ENCODE results near the gene CCL3. TPM values are rescaled to one million over a fixed set of nuclear protein-coding genes. Genes with fewer than 3 reads are reported as not detected.

The CCL3 gene
- total and polyA plus RNA-seq, 2 experiments from 2014 or later: not detected

DNA sequence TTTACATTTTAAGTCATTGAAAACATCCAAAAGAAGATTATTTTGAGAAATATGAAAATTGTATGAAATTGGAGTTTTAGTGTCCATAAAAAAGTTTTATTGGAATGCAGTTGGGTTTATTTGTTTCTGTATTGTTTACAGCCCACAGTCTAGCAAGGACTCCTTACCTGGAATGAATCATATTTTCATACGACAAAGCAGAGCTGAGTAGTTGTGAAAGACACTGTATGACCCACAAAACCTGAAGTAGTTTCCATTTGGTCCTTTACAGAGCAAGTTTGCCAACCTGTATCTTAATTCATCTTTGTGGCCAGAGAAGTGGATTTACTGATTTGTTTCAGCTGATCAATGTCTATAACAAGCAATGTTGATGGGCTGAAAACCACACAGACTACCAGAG is 15.6 kb downstream of the CCL3 start:
- no peak overlapping the region for H3K27ac Mint-ChIP-seq
- no peak overlapping the region for H3K4me3 ChIP-seq

DNA sequence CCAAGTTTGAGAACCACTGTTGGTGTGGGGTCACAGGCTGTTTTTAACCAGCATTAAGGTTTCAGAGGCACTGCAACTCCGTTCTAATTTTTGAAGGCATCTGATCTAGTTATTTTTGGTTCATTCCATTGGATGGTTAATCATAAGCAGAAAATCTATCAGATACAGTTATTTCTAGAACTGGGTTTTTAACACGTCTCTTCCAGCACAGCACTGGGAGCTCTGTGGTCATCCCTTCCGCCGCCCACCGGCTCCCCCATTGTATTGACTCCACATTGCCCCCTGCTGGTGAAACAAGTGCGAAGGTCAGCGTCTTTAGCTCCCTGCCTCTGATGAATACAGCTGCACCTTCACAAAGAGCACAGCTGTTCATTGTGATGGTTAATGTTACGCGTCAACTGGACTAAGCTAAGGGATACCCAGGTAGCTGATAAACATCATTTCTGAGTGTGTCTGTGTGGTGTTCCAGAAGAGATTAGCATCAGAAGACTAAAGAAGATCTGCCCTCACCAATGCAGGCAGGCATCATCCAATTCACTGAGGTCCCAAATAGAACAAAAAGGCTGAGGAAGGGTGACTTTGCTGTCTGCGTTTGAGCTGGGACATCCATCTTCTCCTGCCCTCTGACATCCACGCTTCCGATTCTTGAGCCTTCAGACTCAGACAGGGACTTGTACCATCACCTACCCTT is 17.4 kb downstream of the CCL3 start:
- no peaks in the 10 kb centered on the region; the same call in 1 of the 2 replicates for H3K36me3 ChIP-seq (ENCODE audit: insufficient read depth)
- DNase-seq (ENCODE audit: low spot score): peak; percentile 90
- H4K20me1 ChIP-seq (replicated peaks; ENCODE audit: insufficient read depth): no peaks in the 10 kb centered on the region
- no peaks in the 10 kb centered on the region for H3K4me1 ChIP-seq (ENCODE audit: insufficient read depth)
- no peak overlapping the region for H3K4me3 ChIP-seq
- H3K27ac ChIP-seq (ENCODE audit: low read depth): no peak overlapping the region
- Mint-ChIP-seq H3K4me3 (no peak overlapping the region), H3K27me3 (ENCODE audit: insufficient read depth, low read depth, poor library complexity) (no peaks in the 10 kb centered on the region), H3K4me1 (no peaks in the 10 kb centered on the region; the same call in 2 of the 3 replicates), H3K36me3 (ENCODE audit: low read depth) (no peaks in the 10 kb centered on the region; the same call in 2 of the 3 replicates), H3K27ac (no peak overlapping the region), H3K9me3 (no peaks in the 10 kb centered on the region)
- TF ChIP-seq, protein P1, sequence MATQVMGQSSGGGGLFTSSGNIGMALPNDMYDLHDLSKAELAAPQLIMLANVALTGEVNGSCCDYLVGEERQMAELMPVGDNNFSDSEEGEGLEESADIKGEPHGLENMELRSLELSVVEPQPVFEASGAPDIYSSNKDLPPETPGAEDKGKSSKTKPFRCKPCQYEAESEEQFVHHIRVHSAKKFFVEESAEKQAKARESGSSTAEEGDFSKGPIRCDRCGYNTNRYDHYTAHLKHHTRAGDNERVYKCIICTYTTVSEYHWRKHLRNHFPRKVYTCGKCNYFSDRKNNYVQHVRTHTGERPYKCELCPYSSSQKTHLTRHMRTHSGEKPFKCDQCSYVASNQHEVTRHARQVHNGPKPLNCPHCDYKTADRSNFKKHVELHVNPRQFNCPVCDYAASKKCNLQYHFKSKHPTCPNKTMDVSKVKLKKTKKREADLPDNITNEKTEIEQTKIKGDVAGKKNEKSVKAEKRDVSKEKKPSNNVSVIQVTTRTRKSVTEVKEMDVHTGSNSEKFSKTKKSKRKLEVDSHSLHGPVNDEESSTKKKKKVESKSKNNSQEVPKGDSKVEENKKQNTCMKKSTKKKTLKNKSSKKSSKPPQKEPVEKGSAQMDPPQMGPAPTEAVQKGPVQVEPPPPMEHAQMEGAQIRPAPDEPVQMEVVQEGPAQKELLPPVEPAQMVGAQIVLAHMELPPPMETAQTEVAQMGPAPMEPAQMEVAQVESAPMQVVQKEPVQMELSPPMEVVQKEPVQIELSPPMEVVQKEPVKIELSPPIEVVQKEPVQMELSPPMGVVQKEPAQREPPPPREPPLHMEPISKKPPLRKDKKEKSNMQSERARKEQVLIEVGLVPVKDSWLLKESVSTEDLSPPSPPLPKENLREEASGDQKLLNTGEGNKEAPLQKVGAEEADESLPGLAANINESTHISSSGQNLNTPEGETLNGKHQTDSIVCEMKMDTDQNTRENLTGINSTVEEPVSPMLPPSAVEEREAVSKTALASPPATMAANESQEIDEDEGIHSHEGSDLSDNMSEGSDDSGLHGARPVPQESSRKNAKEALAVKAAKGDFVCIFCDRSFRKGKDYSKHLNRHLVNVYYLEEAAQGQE (IDR thresholded peaks at IDR 0.05; ENCODE audit: unreplicated experiment): no peak
- TF ChIP-seq, protein P2, sequence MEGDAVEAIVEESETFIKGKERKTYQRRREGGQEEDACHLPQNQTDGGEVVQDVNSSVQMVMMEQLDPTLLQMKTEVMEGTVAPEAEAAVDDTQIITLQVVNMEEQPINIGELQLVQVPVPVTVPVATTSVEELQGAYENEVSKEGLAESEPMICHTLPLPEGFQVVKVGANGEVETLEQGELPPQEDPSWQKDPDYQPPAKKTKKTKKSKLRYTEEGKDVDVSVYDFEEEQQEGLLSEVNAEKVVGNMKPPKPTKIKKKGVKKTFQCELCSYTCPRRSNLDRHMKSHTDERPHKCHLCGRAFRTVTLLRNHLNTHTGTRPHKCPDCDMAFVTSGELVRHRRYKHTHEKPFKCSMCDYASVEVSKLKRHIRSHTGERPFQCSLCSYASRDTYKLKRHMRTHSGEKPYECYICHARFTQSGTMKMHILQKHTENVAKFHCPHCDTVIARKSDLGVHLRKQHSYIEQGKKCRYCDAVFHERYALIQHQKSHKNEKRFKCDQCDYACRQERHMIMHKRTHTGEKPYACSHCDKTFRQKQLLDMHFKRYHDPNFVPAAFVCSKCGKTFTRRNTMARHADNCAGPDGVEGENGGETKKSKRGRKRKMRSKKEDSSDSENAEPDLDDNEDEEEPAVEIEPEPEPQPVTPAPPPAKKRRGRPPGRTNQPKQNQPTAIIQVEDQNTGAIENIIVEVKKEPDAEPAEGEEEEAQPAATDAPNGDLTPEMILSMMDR (conservative IDR thresholded peaks at IDR 0.05; ENCODE audit: low read depth in 2 of 2): peak; percentile 85 to 88
- peak overlapping the region; percentile 64 for H2AFZ ChIP-seq
- no peaks in the 10 kb centered on the region for H3K79me2 ChIP-seq (replicated peaks; ENCODE audit: insufficient read depth)
- no peak overlapping the region for H3K4me2 ChIP-seq
- H3K9me2 ChIP-seq (ENCODE audit: insufficient read depth): peaks cover 11% of the 10 kb centered on the region; the same call in 1 of the 2 replicates
- H3K27me3 ChIP-seq (ENCODE audit: insufficient read depth): no peaks in the 10 kb centered on the region
- peak; percentile 99 for ATAC-seq
- no peaks in the 10 kb centered on the region for H3F3A ChIP-seq (replicated peaks; ENCODE audit: low read depth)

More for the DNA sequence above, 15.6 kb downstream of the CCL3 start:
- no peaks in the 10 kb centered on the region; the same call in 1 of the 2 replicates for H3K36me3 ChIP-seq (ENCODE audit: insufficient read depth)
- H3K79me2 ChIP-seq (replicated peaks; ENCODE audit: insufficient read depth): no peaks in the 10 kb centered on the region
- H3F3A ChIP-seq (replicated peaks; ENCODE audit: low read depth): no peaks in the 10 kb centered on the region
- no peak overlapping the region for H3K4me2 ChIP-seq
- TF ChIP-seq, protein P3, sequence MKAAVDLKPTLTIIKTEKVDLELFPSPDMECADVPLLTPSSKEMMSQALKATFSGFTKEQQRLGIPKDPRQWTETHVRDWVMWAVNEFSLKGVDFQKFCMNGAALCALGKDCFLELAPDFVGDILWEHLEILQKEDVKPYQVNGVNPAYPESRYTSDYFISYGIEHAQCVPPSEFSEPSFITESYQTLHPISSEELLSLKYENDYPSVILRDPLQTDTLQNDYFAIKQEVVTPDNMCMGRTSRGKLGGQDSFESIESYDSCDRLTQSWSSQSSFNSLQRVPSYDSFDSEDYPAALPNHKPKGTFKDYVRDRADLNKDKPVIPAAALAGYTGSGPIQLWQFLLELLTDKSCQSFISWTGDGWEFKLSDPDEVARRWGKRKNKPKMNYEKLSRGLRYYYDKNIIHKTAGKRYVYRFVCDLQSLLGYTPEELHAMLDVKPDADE (IDR thresholded peaks at IDR 0.05): no peak
- TF ChIP-seq, protein P1 (IDR thresholded peaks at IDR 0.05; ENCODE audit: unreplicated experiment): no peak
- TF ChIP-seq ZNF331 (CRISPR knock-in tag; IDR thresholded peaks at IDR 0.05; ENCODE audit: low read depth) (no peak), STAT1 (IDR thresholded peaks at IDR 0.05; ENCODE audit: unreplicated experiment) (no peak), JUNB (IDR thresholded peaks at IDR 0.05; ENCODE audit: unreplicated experiment) (no peak), POLR2AphosphoS5 (IDR thresholded peaks at IDR 0.05; ENCODE audit: low read depth) (no peak), NANOG (IDR thresholded peaks at IDR 0.05; ENCODE audit: borderline replicate concordance) (no peak)
- no peaks in the 10 kb centered on the region for H4K20me1 ChIP-seq (replicated peaks; ENCODE audit: insufficient read depth)
- no peak for DNase-seq (ENCODE audit: low spot score)
- no peaks in the 10 kb centered on the region for H3K27me3 ChIP-seq (ENCODE audit: insufficient read depth)
- Mint-ChIP-seq H3K4me1 (no peaks in the 10 kb centered on the region), H3K9me3 (no peaks in the 10 kb centered on the region), H3K27me3 (ENCODE audit: insufficient read depth, low read depth, poor library complexity) (no peaks in the 10 kb centered on the region), H3K36me3 (ENCODE audit: low read depth) (no peaks in the 10 kb centered on the region; the same call in 2 of the 3 replicates), H3K4me3 (no peak overlapping the region)
- no peak overlapping the region for H3K27ac ChIP-seq (ENCODE audit: low read depth)
- H3K4me1 ChIP-seq (ENCODE audit: insufficient read depth): no peaks in the 10 kb centered on the region
- H2AFZ ChIP-seq: no peak overlapping the region
- peaks cover 6% of the 10 kb centered on the region; the same call in 1 of the 2 replicates for H3K9me2 ChIP-seq (ENCODE audit: insufficient read depth)
- no peak for ATAC-seq
